Stimulated activated CD8-positive, alpha-beta memory T cell treated with anti-CD3 and anti-CD28 coated beads, Interleukin-7, amount 100 ng/mL, for 4 hours (primary cell): ENCODE results near the gene BOC.

ENCODE experiments used
- DNase-seq, 2 donors: peaks; one replicate each; pipeline ENCODE4 v3.0.0-alpha.2; 2020; ENCODE audit warnings: low read depth in 2 of 2

BOC gene

DNA sequence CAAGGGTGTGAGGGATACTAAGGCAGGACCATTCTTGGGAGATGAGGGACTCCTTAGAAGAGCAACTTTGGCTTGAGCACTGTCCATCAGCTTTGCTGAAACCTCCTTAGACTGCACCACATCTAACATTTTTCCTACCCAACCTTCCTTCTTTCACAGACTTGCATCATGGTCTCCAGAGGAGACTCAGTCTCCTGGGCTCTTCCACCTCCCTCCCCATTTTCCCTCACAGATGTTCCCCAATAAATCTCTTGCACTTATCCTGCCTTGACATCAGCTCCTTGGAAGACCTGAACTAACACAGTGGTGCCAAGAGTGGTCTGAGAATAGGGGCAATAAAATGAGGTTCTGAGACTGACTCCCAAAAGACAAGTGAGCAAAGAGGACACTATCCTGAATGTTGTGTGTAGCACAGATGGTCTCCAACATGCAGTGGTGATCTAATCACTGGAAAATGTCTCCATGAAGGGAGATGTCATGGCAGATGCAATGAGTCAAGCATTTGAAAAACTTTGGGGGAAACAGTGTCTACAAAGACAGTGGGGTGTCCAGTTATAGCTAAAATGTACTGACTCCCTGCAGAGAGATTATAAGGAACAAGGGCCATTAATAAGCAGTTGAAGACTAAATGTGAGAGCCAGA lies 26.0 kb upstream of the BOC start:
- no peak for DNase-seq

DNA sequence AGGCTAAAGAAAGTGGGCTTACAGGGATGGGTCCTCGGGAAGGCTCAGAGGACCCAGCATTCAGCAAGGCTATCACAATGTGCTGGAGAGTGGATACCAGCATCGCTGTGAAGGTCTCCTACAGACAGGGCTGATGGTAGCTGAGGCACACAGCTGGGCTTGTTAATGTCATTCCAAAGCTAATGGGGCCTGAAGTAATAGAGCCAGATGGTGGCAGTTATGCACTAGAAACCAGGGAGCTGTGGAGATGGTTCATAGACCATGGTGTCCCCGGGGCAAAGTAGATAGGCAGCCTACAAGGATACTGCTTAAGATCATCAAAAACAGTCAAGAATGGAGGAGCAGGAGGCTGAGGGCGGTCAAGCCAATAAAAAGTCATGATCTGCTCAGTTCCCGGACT lies 24.8 kb upstream of the BOC start:
- no peak for DNase-seq

DNA sequence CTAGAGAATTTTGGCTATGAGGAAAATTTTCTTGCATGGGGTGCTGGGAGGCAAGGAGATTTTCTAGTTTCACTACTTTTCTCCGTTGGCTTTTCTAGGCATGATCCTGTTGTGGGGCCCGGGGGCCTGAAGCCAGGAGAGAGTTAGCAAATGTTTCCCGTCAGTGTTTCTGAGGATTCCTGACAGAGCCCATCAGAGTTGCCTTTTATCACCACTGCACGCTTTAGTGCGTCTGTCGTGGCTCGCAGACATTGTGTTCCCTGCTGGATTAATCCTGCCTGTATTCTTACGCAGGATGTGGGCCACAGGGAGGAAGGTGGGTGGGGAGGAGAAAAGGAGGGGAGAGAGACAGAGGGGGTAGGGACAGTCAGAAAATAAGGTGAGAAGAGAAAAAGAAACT lies 18.1 kb upstream of the BOC start:
- DNase-seq = no peak

DNA sequence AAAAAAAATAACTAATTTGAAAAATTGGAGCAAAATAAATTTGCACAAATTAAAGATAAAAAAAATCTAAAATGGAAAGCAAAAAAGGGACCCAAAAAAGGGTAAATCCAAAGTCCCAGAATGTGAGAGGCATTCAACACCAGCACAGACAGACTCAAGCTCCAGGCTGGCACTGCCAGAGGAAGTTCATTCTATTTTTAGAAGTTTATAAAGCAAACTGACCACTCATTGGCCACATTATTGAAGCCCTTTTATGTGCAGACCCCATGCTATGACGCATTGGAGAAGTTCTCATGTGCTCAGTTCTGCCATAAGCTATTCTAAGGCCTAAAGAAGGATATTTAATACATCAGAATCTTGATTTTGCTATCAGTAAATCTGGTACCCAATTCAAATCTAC lies 17.6 kb upstream of the BOC start:
- no peak for DNase-seq

DNA sequence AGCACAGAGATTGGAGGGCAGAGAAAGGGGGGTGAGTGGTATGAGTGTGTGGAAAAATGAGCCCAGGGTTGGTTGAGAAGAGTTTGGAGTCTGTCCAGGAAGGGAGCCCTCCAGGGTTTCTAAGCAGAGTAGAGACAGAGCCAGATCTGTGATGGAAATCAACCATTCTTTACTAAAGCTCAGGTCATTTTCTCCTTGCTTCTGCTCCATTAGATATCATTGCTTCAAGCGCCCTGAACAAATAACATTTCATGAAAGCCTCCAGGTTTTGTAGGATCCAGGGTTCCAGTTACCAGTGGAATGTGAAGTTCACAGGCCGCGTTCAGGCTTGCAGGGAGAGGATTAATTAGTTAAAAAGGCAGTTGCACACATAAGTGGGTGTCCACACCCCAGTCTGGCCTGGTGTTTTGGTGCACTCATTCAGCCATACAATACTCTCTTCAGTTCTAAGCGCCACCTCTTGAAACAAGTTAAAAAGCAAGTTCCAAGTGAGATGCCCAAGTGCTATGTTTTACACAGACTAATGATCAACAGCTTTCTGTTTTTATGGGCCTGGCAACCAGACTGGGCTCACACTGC lies 16.4 kb upstream of the BOC start:
- DNase-seq = no peak

DNA sequence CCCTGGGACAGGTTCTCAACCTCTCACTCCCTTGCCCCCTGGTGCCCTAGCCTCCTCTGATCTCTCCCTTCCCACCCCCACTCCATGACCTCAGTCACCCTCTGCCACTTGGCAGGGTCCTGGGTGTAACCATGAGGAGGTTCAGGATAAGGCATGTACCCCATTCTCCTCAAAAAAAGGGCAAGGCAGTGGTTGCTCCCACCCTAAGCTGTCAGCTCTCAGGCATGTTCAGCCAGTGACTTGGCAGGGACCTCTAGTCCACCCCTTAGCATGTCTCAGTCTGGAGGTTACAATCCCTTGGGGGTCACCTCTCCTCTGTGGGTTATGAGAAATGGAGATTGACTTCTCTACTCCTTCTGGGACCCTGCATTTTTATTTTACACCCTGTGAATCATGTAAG lies 11.0 kb upstream of the BOC start:
- DNase-seq = no peak

DNA sequence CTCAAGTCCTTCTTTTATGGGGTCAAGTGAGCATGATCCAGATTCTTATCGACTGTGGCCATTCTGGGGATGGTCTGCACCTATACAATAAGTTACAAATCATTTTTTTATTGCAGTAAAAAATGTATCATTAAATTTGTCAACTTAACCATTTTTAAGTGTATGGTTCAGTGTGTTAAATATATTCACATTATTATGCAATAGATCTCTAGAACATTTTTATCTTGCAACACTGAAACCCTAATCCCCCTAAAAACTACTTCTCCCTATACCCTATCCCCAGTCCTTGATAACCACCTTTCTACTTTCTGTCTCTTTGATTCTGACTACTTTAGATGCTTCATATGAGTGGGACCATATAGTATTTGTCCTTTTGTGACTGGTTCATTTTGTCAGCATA lies 10.4 kb upstream of the BOC start:
- no peak for DNase-seq

DNA sequence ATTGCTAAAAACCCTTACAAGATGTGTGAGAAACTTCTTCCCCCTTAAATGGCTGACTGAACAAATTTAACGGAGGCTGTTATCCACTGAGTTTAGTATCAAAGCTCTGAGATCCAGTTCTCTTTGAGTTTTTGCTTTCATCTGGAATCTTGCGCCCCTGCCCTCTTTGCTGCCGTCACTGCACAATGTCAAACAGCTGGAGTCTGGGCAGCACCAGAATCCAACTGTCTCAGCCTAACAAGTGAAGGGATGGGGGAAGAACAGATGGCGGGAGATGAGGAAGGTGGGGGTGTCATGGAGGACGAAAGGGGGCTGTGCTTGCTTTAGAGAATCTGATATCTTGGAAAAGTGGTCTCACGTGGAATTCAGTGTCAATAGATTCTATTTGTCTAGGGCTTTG lies 7.0 kb upstream of the BOC start:
- DNase-seq = no peak

DNA sequence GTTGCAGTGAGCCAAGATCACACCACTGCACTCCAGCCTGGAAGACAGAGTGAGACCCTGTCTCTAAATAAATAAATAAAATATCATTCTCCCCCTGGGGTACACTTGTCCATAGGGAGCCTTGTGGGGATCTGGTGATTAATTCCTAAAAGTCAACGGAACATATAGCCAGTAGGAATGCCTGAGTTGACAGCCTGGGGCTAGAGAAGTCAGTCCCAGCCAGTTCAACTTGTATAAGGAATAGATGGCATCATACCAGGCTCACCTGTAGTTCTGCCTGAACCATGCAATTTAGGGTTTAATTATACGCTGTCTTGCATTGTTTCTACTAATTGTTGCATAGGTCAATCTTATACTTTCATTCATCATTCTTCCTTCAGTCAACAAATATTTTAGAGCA lies 5.9 kb upstream of the BOC start:
- no peak for DNase-seq

DNA sequence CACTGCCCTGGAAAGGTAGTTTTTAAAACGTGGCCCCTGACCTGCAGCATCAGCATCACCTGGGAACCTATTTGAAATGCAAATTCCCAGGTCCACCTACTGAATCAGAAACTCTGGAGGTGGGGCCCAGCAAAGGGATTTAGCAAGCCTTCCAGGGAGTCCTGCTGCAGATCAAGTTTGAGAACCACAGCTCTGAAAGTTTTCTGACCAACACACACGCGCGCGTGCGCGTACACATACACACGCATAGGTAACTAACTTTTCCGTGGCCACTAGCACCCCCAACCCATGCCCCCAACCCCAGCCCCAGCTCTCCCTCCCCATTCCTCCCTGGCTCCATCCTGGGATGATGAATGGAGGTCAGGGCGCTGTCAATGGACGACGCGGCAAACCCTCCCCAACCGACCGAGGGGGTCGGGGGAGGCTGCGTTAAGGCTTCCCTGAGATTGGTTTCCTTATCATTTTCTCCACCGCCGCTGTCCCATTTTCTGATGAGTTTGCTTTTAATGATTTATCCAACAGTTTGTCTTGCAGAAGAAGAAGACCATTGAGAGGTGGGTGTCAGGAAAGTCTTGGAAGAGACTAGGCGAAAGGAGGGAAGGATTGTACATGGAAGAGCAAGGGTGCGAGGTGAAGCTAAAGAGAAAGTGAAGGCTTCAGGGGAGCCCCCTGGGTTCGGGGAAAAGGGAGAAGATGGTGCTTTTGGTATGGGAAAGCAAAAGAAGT lies 590 bp upstream of the BOC start:
- no peak for DNase-seq

DNA sequence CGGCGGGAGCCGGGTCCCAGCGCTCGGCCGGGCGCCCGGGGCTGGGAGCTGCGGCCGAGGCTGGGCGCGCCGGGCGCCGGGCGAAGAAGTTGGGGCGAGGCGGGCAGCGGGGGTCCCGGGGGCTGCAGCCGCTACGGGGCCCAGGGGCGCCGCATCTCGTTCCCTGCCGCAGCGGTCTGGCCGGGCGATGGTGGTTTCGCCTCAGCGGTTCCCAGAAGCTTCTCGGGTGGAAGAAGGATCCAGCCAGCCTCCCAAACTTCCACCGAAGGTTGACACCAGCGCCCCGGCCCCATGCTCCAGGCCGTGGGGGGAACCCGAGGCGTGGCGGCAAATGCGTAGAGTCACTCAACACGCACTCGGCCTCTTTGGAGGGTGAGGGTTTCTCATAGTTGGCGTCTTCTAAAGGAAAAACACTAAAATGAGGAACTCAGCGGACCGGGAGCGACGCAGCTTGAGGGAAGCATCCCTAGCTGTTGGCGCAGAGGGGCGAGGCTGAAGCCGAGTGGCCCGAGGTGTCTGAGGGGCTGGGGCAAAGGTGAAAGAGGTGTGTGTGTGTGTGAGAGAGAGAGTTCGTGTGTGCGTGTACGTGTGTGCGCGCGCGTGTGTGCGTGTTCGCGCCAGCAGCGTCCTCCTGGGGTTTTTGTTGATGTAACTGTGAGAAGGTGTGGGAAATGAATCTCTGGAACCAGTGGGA lies 940 bp downstream of the BOC start:
- no peak for DNase-seq

DNA sequence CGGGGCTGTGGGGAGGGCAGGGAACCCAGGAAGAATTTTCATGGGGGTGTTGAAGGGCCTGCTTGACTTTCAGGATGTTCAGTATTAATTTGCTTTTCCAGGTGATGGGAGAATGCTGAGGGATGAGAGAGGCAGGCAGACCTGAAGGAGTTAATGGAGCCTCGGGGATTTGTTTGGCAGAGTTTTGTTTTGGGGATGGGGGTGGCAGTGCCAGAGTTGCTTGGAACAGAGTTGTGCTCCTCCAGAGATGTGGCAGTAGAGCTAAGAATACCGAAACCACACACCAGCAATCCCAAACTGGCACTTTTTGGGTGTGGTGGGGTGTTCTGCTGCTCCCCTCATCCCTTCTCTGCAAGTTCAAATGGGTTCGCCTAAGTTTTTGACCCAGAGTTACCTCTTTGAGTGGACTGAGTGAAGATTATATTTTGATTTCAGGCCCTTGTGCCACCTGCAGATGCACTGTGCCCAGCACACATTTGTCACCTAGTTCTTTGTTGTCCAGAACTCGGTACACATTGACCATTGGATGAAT lies 1.6 kb downstream of the BOC start:
- DNase-seq = no peak

DNA sequence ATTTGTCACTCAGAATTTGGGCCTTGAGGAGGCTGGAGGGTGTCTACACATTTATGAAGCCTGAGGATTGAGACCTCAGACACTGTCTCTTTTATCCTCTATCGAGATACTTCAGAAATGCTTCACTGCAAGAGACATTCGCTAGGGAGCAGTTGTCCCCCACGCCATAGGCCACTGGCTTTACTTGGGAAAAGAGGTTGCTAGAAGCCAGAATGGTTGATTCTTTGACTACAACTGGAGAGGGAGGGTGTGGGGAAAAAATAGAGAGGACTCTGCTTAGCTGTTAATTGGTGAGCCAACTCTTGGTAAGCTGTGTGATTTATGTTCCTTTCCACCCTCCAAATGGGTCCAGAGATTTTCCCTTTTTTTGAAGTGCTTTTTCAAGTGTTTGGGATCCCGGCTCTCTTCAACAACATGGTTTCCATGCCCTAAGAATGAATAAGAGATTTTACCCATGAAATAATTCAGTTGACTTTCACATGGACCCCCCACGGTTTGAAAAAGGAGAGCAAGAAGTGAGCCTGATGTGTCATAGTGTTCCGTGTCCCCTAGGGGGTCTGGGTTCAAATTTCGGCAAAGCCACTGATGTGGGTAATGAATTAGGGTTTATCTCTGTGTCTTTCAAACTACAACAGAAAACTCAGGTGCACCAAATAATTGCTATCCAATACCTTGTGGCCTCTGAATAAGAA lies 2.7 kb downstream of the BOC start:
- DNase-seq = no peak

DNA sequence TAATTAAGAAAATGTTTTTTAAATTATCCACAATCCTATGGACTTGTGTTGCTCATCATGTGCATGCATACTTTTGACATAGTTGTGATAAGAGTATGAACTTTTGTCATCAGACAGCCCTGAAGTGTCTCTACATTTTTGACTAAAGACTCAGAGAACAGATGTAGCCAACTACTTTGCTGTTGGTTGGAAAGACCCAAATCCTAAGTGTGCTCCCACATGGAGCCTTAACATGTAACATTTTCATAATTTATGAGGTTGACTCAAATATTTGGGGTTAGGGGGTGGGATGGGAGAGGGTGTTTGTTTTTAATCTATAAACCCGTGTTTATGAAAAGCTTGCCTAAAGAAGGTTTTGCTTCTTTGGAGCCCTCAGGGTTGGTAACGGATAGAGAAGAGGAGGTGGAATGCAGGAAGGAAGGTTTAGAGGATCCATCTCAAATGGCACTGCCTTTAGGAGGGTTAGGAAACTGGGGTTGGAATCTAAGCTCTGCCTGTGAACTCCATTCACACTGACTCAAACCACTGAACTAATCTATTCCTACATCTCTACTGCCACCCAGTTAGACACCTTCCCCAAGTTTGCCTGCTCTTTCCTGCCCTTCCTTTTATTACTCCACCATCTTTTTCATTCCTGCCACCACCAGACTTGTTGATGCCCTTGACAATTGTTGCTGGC lies 3.7 kb downstream of the BOC start:
- DNase-seq = no peak

DNA sequence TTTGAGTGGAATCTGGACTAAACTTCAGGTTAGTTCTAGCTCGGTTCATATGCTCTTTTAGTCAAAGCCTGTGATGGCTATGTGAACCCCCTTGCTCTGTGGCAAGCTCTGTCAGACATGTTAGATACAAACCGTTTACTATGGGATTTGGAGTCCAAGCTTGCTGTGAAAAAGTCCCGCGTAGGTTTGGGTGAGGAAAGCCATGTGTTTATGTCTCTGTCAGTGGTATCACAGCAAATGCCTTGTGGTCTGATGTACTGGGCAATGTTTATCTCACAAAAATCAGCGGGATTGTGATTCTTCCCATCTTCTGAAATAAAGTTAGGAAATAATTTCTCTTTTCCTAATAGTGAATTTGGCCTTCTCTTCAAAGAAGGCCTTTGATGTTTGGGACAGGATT lies 5.0 kb downstream of the BOC start:
- no peak for DNase-seq

DNA sequence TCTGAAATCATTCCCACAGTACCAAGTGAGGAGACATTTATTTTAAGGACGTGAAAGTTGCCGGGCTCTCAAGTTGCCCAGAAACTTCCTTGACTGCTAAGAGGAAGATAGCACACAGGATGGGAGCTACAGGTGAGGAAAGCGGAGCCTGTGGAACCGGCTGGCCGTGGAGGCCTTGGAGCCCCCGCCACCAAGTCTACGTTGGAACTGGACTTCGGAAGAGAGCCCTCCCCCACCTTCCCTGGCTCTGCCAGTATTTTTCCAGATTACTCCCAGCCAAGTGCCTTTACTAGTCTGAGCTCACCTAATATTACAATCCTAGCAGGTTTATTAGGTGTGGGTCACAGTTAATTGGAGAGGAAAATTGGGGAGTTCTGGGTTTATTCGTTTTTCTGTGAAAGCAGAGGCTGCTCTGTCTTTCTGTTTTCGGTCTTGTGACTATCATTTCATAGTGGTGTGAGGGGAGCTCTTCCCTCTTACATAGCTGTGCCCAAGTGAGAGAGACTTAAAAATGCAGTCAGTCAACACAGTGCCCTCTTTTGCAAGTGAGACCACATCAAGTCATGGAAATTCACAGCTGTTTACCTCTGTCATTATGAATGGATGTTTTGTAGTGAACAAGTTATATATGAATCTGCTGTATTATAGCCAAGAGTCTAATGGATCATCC lies 6.8 kb downstream of the BOC start:
- DNase-seq = no peak

DNA sequence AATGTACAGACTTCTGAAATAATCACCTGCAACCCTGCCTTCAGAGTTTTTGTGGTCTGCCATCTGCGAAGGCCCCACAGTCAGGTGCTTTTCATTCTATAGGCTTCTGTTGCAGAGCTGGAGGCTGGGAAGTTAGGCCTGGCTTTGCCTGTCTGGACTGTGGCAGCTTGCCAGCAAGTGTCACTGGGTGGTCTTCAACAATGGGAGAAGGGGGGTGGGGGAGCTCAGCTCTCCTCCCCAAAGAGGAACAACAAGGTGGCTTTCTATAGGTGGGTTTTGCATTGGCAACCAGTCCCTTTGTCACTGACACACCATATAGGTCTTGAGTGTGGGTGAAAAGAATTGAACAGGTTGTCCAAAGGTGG lies 7.3 kb downstream of the BOC start:
- DNase-seq = no peak

DNA sequence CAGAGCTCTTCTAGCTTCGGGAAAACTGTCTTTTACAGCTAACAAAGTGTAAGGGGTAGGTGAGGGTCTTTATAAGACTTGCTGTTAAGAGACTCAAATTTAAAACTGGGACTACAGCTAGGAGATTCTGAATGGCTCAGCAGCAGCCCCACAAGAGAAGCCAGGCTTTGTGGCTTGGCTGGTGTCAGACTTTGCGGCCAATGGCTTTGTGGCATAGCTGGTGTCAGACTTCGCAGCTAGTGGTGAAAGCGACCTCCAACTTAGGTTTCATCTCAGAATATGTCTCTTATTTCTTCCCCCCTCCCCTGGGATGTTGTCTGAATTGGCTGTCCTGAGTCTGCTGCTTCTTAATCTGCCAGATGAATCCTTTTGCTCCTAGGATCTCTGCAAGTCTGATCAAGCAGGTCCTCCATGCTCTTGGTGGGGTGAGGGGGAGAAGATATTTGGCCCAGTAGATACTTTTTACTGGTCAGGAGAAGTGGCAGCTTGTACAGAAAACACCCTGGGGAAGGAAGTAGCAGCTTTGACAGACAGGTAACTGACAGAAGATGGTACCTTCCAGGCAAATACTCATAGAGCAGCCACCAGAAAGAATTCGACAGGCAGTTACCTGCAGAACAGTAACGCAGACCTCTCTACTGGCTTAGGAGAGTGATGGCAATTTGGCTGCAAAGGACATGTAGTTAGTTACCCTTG lies 8.4 kb downstream of the BOC start:
- DNase-seq = no peak

DNA sequence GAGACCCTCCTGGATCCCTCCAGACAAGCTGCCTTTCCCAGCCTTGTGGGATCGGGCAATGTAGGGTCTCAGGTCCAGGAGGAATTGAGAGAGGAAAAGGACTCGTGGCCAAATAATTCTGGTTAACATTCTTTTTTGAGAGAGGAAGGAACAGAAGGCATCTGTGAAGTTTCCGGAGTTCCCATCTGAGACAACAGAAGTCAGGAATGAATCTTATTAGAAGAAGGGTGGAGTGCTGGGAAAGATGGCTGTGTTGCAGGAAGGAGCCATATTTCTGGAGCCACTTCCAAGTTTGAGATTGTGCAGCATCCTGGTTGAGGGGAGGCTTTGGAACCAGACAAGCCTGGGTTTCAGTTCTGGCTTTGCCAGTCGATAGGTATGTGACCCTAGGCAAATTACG lies 9.4 kb downstream of the BOC start:
- no peak for DNase-seq

DNA sequence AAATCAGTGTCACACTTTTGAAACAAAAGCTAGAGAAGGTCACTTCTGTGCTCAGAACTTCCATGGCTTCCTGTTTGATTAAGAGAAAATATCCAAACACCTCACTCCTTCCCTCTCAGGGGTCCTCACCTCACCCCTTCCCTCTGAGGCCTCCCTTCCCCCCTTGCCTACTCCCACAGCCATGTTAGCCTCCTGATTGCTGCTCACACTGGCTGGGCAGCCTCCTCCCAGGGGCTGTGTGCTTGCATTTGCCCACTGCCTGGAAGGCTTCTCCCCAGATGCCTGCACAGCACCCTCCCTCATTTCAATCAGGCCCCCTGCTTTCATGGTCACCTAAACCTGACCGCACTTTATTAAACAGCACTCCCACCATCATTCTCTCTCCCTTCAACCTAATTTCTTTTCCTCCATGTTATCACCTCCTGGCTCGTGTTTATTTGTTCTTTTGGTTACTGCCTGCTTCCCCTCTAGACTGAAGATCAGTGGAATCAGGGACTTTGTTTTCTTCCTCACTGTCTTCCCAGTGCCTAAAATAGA lies 10.4 kb downstream of the BOC start:
- DNase-seq = no peak
